NB4 (cell line): ENCODE results near the gene PRRT2.

Source experiments
- MYC ChIP-seq: IDR thresholded peaks from 2 replicates; pipeline ENCODE4 v1.6.1; 2011; ENCODE audit warnings: low read depth, low read length
- POLR2A ChIP-seq: IDR thresholded peaks from 2 replicates; pipeline ENCODE4 v1.6.1; 2011; ENCODE audit warnings: mild to moderate bottlenecking; ENCODE audit not compliant: insufficient read length; ENCODE audit errors: extremely low read depth
- TF ChIP-seq, protein P1 (sequence below): IDR thresholded peaks from one replicate; pipeline ENCODE4 v1.5.1; 2012; ENCODE audit warnings: low read depth, low read length
- TF ChIP-seq, protein P2 (sequence below): IDR thresholded peaks from 2 replicates; pipeline ENCODE4 v1.6.1; 2011; ENCODE audit warnings: low read depth, low read length

DNA sequence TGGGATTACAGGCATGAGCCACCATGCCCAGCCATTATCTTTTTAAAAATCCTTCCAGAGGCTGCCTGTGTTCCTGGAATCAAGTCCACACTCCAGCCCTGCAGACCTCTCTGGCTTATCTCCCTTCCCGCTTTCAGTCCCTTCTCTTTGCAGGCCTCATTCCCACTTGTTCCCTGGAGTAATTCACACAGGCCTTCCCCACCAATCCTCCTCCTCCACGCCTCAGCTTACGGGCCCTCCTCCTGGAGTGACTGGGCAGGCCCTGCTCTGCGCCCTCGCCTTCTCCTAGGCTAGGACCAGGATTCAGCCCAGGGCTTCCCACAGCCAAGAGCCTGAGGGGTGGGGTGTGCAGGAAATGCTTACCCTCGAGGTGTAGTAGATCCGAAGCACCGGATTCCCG lies 48.2 kb downstream of the PRRT2 start:
- TF ChIP-seq, protein P1, sequence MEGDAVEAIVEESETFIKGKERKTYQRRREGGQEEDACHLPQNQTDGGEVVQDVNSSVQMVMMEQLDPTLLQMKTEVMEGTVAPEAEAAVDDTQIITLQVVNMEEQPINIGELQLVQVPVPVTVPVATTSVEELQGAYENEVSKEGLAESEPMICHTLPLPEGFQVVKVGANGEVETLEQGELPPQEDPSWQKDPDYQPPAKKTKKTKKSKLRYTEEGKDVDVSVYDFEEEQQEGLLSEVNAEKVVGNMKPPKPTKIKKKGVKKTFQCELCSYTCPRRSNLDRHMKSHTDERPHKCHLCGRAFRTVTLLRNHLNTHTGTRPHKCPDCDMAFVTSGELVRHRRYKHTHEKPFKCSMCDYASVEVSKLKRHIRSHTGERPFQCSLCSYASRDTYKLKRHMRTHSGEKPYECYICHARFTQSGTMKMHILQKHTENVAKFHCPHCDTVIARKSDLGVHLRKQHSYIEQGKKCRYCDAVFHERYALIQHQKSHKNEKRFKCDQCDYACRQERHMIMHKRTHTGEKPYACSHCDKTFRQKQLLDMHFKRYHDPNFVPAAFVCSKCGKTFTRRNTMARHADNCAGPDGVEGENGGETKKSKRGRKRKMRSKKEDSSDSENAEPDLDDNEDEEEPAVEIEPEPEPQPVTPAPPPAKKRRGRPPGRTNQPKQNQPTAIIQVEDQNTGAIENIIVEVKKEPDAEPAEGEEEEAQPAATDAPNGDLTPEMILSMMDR: no peak
- TF ChIP-seq POLR2A: no peak
- TF ChIP-seq, protein P2, sequence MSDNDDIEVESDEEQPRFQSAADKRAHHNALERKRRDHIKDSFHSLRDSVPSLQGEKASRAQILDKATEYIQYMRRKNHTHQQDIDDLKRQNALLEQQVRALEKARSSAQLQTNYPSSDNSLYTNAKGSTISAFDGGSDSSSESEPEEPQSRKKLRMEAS: no peak
- TF ChIP-seq MYC: no peak
